Dendritic cell treated with granulocyte-macrophage colony-stimulating factor and Interleukin-4, amounts not matched to agents 40 ng/mL and 50 ng/mL, for 4 days (primary cell): ENCODE results near the gene EXOC4.

Experiments used
- H3K27ac Mint-ChIP-seq: one replicate; pipeline ENCODE4 v1.8.0; 2022; ENCODE audit warnings: mild to moderate bottlenecking, mixed read lengths
- H3K27me3 Mint-ChIP-seq: one replicate; pipeline ENCODE4 v1.8.0; 2022; ENCODE audit warnings: mild to moderate bottlenecking, mixed read lengths
- H3K36me3 Mint-ChIP-seq: one replicate; pipeline ENCODE4 v1.8.0; 2022; ENCODE audit warnings: low read depth, mixed read lengths
- H3K4me1 Mint-ChIP-seq: one replicate; pipeline ENCODE4 v1.8.0; 2022; ENCODE audit warnings: low read depth, mixed read lengths
- H3K4me3 Mint-ChIP-seq: one replicate; pipeline ENCODE4 v1.8.0; 2022; ENCODE audit warnings: mild to moderate bottlenecking, moderate library complexity, mixed read lengths
- H3K9me3 Mint-ChIP-seq: one replicate; pipeline ENCODE4 v1.8.0; 2022; ENCODE audit warnings: mixed read lengths
- intact Hi-C: fragments of 100-400 bp; cut with micrococcal nuclease; formaldehyde crosslinking; loops from one replicate; pipeline ENCODE4 v1.15.0; 2022

EXOC4 gene

DNA sequence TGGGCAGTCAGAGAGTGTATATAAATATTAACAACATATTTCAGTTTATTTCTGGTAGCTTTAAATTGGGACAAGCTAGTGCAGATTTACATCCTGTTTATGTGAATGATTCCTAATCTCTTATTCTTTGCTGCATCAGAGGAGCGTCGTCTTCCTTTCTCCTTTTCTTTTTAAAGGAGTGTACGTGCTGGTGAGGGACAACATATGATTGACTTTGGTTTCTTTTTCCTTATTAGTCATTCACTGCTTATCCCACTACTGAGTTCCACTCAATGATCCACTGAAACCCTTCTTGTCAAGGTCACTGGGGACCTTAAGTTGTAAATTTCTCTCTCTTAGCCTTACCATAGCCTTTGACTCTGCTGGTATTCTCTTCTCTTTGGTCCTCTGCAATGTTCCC is 116.3 kb downstream of the EXOC4 start:
- no peaks in the 10 kb centered on the region for H3K27me3 Mint-ChIP-seq
- H3K9me3 Mint-ChIP-seq = no peaks in the 10 kb centered on the region
- peaks cover 16% of the 10 kb centered on the region for H3K4me1 Mint-ChIP-seq
- H3K4me3 Mint-ChIP-seq = no peak overlapping the region
- H3K27ac Mint-ChIP-seq = no peak overlapping the region
- no peaks in the 10 kb centered on the region for H3K36me3 Mint-ChIP-seq
- intact Hi-C loops = no loop called here

- intact Hi-C loops = no loop called here
- no peaks in the 10 kb centered on the region for H3K9me3 Mint-ChIP-seq
- peaks cover 9% of the 10 kb centered on the region for H3K36me3 Mint-ChIP-seq
- H3K27ac Mint-ChIP-seq = no peak overlapping the region
- no peak overlapping the region for H3K4me3 Mint-ChIP-seq
- H3K27me3 Mint-ChIP-seq = no peaks in the 10 kb centered on the region
- H3K4me1 Mint-ChIP-seq = peaks cover 14% of the 10 kb centered on the region
Observed at GRCh38 chr7:133371616-133372015, 118.7 kb downstream of the EXOC4 start.

DNA sequence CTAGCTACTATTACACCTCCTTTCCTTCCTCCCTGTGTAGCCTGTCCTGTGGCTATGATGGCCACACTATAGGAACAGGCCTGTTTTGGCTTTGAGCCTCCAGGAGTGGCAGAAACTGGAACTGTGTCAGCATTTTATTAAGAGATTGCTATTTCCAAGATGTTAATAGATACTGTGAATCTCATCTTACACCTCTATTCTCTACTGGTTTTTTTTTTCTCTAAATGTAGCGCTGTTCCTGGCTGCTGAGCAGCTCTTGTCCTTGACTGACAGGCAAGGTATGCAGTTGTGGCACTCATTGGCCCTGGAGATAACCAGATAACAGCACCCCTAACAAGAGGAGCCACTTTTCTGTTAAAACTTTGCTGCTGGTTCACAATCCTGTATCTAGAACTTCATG is 119.5 kb downstream of the EXOC4 start:
- intact Hi-C loops = no loop called here
- Mint-ChIP-seq H3K4me1 (peaks cover 7% of the 10 kb centered on the region), H3K36me3 (peaks cover 12% of the 10 kb centered on the region), H3K27ac (no peak overlapping the region), H3K27me3 (no peaks in the 10 kb centered on the region), H3K4me3 (no peak overlapping the region), H3K9me3 (no peaks in the 10 kb centered on the region)

DNA sequence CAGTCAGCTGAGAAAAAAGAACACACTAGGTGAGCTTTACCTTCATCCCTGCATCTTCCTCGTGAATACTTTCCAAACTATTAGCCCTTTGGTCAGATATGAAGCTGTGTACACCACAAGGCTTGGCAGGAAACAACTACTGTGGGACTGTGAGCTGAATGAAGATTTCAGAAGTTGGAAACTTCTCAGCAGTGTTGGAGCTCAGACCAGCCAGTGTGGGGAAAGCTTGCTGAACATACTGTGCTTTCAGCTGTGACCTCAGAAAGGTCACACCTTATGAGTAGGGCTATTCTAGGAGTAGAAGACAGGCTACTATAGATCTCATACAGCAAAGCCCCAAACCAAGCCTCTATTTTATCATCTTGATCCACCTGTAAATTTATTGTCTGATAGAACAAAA is 123.6 kb downstream of the EXOC4 start:
- Mint-ChIP-seq H3K4me3 (no peak overlapping the region), H3K4me1 (no peaks in the 10 kb centered on the region), H3K27ac (no peak overlapping the region), H3K9me3 (no peaks in the 10 kb centered on the region), H3K27me3 (no peaks in the 10 kb centered on the region), H3K36me3 (peaks cover 25% of the 10 kb centered on the region)
- intact Hi-C loops = no loop called here

- H3K27ac Mint-ChIP-seq = no peak overlapping the region
- no peaks in the 10 kb centered on the region for H3K4me1 Mint-ChIP-seq
- no peak overlapping the region for H3K4me3 Mint-ChIP-seq
- H3K9me3 Mint-ChIP-seq = no peaks in the 10 kb centered on the region
- H3K36me3 Mint-ChIP-seq = peaks cover 22% of the 10 kb centered on the region
- intact Hi-C loops = no loop called here
- no peaks in the 10 kb centered on the region for H3K27me3 Mint-ChIP-seq
Observed at GRCh38 chr7:133381965-133382364, 129.1 kb downstream of the EXOC4 start.

DNA sequence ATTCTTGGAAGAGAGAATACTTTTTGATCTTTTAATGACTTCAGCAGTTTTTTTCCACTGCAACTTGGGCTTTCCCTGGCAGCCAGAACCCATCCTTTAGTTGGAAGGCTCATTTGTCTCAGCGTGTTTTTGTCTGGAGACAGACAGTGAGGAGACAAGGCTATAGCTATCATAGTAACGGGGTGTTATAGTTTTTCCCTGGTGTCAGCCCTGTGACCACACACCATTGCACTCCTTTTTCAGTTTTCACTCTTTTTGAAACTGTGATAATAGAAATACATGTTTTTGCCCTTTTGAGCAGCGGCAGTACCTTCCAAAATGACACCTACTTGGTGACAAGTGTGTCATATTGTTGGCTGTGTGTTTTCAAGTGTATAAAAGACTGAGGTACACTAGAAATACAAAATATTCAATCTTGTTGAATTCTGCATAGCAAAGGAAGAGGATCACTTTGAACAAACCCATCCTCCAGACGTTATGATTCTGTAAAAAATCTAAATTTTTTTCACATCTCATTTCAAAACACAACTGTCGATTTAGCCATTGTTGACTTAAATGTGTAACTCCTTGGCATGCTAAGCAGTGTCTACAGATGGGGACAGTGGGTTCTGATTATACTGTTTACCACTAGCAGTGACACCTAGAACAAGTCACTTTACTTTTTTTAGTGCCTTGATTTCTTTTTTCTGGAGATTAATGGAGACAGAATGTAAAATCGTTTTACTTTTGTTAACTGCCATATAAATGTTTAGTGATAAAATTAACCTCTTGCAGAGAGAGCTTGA is 130.1 kb downstream of the EXOC4 start:
- intact Hi-C loops = no loop called here
- H3K27me3 Mint-ChIP-seq = no peaks in the 10 kb centered on the region
- H3K4me3 Mint-ChIP-seq = no peak overlapping the region
- H3K27ac Mint-ChIP-seq = no peak overlapping the region
- H3K4me1 Mint-ChIP-seq = no peaks in the 10 kb centered on the region
- H3K36me3 Mint-ChIP-seq = peaks cover 13% of the 10 kb centered on the region
- H3K9me3 Mint-ChIP-seq = no peaks in the 10 kb centered on the region

- Mint-ChIP-seq H3K27me3 (no peaks in the 10 kb centered on the region), H3K36me3 (peaks cover 7% of the 10 kb centered on the region), H3K4me3 (no peak overlapping the region), H3K27ac (no peak overlapping the region), H3K9me3 (no peaks in the 10 kb centered on the region), H3K4me1 (peaks cover 5% of the 10 kb centered on the region)
- intact Hi-C loops = no loop called here
Observed at GRCh38 chr7:133386205-133386604, 133.3 kb downstream of the EXOC4 start.

DNA sequence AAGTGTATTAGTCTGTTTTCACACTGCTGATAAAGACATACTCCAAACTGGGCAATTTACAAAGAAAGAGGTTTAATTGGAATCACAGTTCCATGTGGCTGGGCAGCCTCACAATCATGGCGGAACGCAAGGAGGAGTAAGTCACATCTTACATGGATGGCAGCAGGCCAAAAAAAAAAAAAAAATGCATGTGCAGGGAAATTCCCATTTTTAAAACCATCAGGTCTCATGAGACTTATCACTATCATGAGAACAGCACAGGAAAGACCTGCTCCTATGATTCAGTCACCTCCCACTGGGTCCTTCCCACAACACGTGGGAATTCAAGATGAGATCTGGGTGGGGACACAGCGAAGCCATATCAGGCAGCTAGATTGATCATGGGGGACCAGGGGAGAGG is 136.8 kb downstream of the EXOC4 start:
- Mint-ChIP-seq H3K36me3 (peaks cover 6% of the 10 kb centered on the region), H3K27ac (no peak overlapping the region), H3K9me3 (no peaks in the 10 kb centered on the region), H3K4me3 (no peak overlapping the region), H3K27me3 (no peaks in the 10 kb centered on the region), H3K4me1 (peaks cover 5% of the 10 kb centered on the region)
- intact Hi-C loops = no loop called here

GRCh38 chr7:133391206-133391605 is 138.3 kb downstream of the EXOC4 start:
- Mint-ChIP-seq H3K9me3 (no peaks in the 10 kb centered on the region), H3K27ac (no peak overlapping the region), H3K4me3 (no peak overlapping the region), H3K36me3 (no peaks in the 10 kb centered on the region), H3K4me1 (peaks cover 5% of the 10 kb centered on the region), H3K27me3 (no peaks in the 10 kb centered on the region)
- intact Hi-C loops = no loop called here

DNA sequence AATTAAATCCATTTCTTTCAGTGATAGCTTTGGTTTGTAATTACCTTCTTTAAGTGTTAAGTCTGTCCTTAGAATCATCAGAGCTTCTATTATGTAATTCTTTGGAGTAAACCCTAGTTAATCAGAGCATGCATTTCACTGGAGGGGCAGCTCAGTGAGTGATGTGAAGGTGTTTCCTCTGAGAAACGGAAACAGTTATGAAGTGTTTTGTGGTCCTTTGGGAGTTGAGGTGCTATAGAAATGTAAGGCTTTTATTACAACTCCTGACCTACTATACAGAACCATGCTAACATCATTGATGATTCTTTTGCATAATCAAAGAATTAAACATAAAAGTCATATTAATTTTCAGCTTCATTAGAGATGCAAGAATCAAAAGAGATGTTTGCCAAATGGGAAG is 141.5 kb downstream of the EXOC4 start:
- Mint-ChIP-seq H3K27ac (no peak overlapping the region), H3K36me3 (no peaks in the 10 kb centered on the region), H3K27me3 (no peaks in the 10 kb centered on the region), H3K4me3 (no peak overlapping the region), H3K4me1 (peaks cover 16% of the 10 kb centered on the region), H3K9me3 (no peaks in the 10 kb centered on the region)
- intact Hi-C loops = no loop called here

DNA sequence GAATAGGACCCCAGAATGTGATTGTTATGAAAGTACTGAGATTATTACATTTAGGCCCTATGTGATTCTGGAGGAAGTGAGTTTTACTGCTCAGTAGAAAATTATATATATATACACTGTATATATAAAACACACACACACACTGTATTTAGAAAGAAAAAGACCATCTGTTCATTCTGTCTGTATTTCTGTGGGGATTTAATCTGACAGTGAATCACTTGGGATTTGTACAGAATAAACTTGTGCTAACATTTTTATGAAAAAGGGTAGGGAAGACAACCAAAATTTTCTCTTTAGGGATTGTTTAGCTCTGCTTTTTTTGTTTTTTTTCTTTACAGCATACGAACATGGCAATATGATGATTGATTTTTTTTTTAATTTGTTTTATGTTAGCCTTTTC is 142.7 kb downstream of the EXOC4 start:
- no peak overlapping the region for H3K27ac Mint-ChIP-seq

GRCh38 chr7:133398506-133398905 is 145.6 kb downstream of the EXOC4 start:
- Mint-ChIP-seq H3K4me3 (no peak overlapping the region), H3K9me3 (no peaks in the 10 kb centered on the region), H3K27me3 (no peaks in the 10 kb centered on the region), H3K27ac (no peak overlapping the region), H3K36me3 (no peaks in the 10 kb centered on the region), H3K4me1 (peaks cover 22% of the 10 kb centered on the region)
- intact Hi-C loops = no loop called here

More for the DNA sequence above, 142.7 kb downstream of the EXOC4 start:
- no peaks in the 10 kb centered on the region for H3K36me3 Mint-ChIP-seq
- intact Hi-C loops = no loop called here
- H3K27me3 Mint-ChIP-seq = no peaks in the 10 kb centered on the region
- H3K9me3 Mint-ChIP-seq = no peaks in the 10 kb centered on the region
- H3K4me1 Mint-ChIP-seq = peaks cover 18% of the 10 kb centered on the region
- no peak overlapping the region for H3K4me3 Mint-ChIP-seq

GRCh38 chr7:133401225-133401624 is 148.3 kb downstream of the EXOC4 start:
- Mint-ChIP-seq H3K27me3 (no peaks in the 10 kb centered on the region), H3K4me1 (peaks cover 22% of the 10 kb centered on the region), H3K36me3 (no peaks in the 10 kb centered on the region), H3K27ac (no peak overlapping the region), H3K9me3 (no peaks in the 10 kb centered on the region), H3K4me3 (no peak overlapping the region)
- intact Hi-C loops = no loop called here

- intact Hi-C loops = no loop called here
- Mint-ChIP-seq H3K4me1 (no peaks in the 10 kb centered on the region), H3K27me3 (no peaks in the 10 kb centered on the region), H3K27ac (no peak overlapping the region), H3K36me3 (no peaks in the 10 kb centered on the region), H3K4me3 (no peak overlapping the region), H3K9me3 (no peaks in the 10 kb centered on the region)
Observed at GRCh38 chr7:133408212-133408611, 155.3 kb downstream of the EXOC4 start.

DNA sequence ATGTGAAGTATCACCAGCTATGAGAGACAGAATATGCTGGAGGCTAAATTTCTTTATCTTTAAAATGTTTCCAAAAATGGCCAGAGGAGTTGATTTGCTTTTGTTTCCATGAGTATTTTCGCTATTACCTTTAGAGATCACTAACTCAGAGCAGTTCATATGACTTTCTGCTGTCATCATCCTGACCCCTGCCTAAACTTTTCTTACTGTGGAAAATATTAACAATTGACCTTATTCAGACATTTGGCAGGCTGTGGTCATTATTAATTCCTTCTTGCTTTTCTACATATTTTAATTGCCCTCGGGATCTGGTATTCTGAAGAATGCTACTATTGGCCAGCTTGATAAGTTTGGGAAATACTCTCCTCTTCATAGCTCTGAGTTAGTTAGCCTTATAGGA is 156.5 kb downstream of the EXOC4 start:
- no peaks in the 10 kb centered on the region for H3K9me3 Mint-ChIP-seq
- intact Hi-C loops = no loop called here
- H3K27me3 Mint-ChIP-seq = no peaks in the 10 kb centered on the region
- no peak overlapping the region for H3K27ac Mint-ChIP-seq
- no peaks in the 10 kb centered on the region for H3K36me3 Mint-ChIP-seq
- no peak overlapping the region for H3K4me3 Mint-ChIP-seq
- no peaks in the 10 kb centered on the region for H3K4me1 Mint-ChIP-seq
